PC-9 (cell line): ENCODE results near the gene ZMIZ1.

ENCODE experiments used
- EZH2 ChIP-seq: fragments of 200-600 bp; sonication (generic); IDR thresholded peaks from 2 replicates; pipeline ENCODE4 v1.8.0; 2017; ENCODE audit warnings: antibody characterized with exemption, low read depth
- TF ChIP-seq, protein P1 (sequence below): fragments of 200-600 bp; sonication (generic); conservative IDR thresholded peaks from 2 replicates; pipeline ENCODE4 v1.6.1; 2017; ENCODE audit warnings: mixed run types, antibody characterized with exemption, mild to moderate bottlenecking, moderate library complexity

GRCh38 chr10:79081353-79082034 is 12.7 kb downstream of the ZMIZ1 start:
- TF ChIP-seq, protein P1, sequence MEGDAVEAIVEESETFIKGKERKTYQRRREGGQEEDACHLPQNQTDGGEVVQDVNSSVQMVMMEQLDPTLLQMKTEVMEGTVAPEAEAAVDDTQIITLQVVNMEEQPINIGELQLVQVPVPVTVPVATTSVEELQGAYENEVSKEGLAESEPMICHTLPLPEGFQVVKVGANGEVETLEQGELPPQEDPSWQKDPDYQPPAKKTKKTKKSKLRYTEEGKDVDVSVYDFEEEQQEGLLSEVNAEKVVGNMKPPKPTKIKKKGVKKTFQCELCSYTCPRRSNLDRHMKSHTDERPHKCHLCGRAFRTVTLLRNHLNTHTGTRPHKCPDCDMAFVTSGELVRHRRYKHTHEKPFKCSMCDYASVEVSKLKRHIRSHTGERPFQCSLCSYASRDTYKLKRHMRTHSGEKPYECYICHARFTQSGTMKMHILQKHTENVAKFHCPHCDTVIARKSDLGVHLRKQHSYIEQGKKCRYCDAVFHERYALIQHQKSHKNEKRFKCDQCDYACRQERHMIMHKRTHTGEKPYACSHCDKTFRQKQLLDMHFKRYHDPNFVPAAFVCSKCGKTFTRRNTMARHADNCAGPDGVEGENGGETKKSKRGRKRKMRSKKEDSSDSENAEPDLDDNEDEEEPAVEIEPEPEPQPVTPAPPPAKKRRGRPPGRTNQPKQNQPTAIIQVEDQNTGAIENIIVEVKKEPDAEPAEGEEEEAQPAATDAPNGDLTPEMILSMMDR = no peak
- no peak for TF ChIP-seq EZH2
